EL (cell line): Measurements from ENCODE around the gene CDIP1.

Experiments
- DNase-seq: peaks from one replicate; pipeline ENCODE4 v3.0.0-alpha.2; 2016

CDIP1 gene

DNA sequence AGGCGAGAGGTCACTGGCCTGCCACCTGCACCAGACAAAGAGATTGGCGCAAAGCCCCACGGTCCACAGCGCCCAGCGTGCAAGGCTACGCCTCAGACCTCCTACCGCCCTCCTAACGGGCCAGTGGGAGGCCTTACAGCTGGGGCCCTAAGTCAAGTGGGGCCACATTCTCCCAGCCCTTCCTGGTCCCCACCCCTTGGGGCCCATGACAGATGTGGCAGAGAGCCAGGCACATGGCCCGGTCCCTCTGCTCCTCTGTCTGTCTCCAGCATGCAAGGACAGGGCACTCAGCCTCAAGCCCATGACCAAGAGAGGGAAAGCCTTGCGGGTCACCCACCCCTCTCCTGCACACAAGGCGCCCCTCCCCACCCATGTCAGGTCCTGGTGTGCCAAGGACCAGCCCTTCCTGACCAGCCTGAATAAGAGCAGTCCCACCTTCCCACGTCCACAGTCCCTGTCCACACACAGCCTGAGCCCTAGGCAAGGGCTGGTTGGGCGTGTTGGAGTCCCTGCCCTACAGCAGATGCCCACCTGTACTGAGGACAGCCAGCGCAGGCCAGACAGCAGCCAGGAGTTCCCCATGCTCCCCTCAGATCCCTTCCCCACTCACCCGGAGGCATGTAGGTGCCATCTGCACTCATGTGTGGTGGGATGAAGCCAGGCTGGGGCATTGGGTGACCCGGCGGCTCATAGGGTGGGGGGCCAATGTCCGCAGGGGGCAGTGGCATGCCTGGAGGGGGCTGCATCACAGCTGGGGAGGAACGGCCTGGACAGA is 25.3 kb downstream of the CDIP1 start:
- DNase-seq, result no peak

DNA sequence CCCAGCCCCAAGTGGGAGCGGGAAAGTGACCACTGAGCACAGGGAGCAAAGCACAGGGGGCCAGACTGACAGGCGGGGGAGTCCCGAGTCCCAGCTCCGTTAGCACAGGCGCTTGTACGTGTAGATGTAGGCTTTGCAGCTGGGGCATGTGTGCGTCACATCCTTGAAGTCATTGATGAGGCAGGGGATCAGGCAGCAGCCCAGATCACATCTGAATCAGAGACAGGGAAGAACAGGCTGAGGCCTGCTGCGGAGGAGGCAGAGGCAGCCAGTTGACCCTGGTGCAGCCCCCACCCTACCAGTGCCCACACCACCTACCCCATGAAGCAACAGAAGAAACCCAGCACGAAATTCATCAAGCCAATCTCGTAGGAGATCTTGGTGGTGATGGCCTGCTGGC is 26.1 kb downstream of the CDIP1 start:
- DNase-seq, result no peak

DNA sequence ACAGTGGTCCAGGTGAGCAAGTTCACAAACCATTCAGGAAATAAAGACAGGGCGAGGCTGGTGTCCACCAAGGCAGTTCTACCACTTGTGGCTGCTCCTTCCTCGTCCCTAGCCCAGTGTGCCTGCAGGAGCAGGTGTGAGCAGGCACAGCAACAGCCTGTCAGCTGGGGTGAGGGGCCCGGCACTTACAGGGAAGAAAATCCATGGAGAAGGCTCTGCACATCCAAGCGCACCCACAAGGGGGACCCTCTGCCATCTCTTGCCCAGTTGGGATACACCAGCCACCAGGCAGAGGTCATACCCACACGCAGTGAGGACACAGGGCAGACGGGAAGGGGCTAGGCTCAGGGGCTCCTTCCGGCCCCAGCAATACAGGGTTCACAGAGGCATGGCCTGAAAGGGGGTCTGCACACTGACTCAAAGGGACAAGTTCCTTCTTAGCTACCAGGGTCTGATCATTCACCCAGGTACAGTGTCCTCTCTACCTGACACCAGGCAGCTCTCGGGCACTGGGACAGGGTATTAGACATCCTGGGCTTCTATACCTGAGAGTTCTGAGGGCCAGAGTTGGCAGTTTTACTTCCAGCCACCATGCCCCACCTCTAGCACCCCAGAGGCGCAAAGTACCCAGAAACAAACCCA is 27.0 kb downstream of the CDIP1 start:
- peak; percentile 37 for DNase-seq

DNA sequence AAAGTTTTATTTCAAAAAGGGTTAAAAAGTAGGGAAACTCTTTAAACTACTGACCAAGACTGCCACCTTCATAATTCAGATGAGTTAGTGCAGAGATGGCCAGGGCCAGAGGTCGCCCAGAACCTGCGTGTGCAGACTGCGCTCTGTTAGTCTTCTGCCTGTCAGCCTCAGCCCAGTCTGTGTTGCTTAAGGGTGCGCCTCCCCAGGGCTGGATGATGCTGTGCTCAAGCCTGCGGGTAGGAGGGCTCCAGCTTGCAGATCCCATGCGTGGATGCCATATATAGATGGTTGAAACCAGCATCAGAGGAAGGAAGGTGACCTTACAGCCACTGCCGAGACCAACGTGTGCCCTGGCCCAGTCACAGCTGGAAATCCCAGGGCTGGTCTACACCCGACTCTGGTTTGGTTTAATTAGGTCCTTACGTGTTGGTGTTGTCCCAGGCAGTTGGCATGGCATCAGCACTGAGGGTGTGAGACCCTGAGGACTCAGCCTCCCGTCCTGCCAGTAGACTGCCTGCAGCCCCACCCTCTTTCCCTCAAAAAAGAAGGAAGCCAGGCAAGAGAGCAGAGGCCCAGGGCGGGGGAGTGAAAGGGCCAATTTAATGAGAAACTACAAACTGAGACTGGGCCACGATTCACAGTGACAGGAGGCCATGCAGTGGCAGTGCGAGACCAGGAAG is 27.7 kb downstream of the CDIP1 start:
- DNase-seq, result no peak

DNA sequence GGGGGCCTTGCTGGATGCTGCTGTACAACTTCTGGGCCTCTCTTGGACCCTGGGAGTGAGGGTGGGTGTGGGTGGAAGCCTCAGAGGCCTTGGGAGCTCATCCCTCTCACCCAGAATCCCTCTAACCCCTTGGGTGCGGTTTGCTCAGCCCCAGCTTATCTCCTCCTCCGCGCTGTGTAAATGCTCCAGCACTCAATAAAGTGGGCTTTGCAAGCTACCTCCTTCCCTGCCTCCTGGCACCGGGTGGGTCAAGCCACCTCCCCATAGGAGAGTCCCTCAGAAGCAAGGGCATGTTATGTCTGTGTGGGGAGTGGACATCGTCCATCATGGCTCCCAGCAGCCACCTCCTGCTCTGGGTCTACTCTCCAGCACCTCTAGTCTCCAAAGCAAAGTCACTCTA is 28.4 kb downstream of the CDIP1 start:
- no peak for DNase-seq

DNA sequence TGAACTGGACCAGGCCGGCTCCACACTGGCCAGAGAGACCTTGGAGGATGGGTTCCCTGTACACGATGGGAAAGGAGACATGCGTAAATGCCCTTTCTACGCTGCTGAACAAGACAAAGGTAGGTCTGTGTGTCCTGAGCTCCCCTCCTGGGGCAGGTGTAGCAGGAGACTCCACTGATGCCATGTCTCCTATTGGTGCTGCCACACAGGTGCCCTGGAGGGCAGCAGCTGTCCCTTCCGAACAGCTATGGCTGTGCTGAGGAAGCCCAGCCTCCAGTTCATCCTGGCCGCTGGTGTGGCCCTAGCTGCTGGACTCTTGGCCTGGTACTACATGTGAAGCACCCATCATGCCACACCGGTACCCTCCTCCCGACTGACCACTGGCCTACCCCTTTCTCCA is 29.2 kb downstream of the CDIP1 start:
- no peak for DNase-seq

DNA sequence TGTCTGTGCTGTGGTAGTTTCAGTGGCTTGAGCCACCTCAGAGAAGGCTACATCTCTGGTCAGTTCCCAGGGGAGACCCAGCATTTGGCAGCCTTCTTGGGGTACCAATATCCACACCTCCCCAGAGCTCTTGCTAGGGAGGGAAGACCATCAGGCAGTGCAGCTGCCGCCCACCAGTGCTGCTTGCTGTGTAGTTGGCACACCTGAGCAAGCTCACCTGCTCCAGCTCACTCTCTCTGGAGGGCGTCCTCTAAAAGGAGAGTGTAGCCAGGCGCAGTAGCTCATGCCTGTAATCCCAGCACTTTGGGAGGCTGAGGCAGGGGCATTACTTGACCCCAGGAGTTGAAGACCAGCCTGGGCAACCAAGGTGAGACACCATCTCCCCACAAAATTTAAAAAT is 29.8 kb downstream of the CDIP1 start:
- no peak for DNase-seq

DNA sequence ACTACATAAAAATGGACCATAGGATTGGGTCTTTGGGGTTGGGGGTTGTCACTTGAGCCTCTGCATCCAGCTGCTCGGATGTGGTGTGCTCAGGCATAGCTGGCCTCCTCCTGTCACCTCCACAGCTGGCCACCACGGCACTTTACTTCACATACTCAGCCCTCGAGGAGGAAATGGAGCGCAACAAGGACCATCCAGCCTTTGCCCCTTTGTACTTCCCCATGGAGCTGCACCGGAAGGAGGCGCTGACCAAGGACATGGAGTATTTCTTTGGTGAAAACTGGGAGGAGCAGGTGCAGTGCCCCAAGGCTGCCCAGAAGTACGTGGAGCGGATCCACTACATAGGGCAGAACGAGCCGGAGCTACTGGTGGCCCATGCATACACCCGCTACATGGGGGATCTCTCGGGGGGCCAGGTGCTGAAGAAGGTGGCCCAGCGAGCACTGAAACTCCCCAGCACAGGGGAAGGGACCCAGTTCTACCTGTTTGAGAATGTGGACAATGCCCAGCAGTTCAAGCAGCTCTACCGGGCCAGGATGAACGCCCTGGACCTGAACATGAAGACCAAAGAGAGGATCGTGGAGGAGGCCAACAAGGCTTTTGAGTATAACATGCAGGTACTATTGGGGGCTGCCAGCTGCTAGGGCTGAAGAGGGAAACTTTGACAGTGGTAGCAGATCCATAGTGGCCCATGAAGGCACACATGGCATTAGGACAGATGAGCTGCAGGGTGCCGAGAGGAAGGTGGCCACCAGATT is 30.8 kb downstream of the CDIP1 start:
- DNase-seq, result no peak

DNA sequence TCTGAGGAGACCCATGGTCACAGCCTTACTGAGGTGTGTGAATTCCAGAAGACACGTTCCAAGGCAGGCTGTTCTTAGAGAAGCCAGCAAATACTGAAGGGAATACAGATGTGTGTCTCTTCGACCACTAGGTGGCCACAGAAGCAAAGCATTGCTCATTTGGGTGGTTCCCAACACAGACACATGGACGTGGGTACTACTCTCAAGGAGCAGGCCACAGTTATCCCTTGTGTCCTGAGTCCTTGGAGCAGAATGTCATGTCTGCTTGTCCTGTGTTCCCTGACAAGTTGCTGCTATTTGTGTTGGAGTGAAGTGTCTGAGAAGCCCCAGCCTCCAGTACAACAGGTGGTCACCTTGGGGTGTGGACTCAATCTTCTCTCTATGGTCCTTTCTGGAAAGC is 32.1 kb downstream of the CDIP1 start:
- peak; percentile 71 for DNase-seq

DNA sequence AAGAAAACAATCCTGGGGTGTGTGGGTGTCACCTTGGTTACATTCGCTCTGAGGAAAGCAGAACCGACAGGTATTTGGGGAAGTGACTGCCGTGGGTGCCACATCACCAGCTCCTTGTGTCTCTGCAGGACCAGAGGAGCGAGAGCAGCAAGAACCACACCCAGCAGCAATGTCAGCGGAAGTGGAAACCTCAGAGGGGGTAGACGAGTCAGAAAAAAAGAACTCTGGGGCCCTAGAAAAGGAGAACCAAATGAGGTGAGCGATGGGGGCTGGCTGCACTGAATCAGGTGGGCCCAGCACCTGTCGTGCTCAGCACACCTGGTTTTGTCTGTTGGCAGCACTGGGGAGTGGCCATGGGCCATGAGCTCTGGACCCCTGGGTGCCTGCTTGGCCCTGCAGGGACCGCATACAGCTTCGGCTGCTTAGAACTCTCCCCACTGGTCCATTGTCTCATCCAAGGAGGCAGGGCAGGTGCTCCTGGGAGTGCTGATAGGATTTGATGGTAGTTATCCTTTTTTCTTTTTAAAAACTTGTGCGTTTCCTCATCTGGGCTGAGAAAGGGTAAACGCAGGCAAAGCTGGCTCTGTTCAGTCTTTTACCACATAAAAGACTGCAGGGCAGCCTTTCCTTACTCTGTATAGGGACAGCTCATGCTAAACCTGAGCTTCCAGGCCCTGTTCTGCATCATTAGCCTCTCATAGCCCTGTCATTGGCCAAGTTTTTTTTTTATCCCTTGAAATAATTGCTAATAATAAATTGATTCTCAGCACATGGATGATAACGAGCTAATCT is 33.0 kb downstream of the CDIP1 start:
- no peak for DNase-seq

DNA sequence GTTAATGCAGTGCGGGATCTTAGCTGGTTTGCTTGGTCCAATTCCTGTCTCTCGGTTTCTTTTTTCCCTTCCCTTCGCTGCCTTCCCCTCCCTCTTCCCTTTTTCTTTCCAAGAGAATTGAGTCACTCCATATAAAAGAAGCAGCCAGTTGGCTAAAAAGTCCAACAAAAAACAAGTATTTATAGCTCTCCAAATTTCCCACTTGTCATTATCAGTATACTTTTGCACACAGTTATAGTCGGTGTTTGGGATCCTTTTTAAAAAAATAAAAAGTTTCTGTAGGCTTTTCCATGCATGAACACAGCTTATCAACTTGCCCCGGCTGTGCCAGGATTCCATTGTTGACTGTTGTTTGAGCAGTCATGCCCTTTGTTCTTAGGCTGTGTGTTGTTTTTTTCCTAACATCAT is 37.5 kb downstream of the CDIP1 start:
- DNase-seq, result peak; percentile 54

DNA sequence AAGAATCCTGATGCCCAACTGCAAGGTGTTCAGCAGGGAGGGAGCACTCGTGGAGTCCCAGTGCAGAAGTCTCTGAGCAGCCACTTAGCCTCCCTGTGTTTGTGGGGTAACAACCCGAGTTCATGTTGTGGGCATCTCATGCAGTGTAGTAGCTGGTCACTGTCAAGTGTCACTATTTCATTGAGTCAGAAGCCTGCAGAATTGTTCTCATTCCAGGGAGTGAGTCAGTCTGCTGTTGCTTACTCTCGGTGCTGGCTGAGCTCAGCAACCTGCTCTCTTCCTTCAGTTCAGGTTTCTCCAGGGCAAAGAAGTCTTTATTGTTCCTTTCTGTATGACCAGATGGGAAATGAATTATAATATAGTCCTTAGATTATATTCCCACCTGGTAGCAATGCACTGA is 38.3 kb downstream of the CDIP1 start:
- DNase-seq, result peak; percentile 90

DNA sequence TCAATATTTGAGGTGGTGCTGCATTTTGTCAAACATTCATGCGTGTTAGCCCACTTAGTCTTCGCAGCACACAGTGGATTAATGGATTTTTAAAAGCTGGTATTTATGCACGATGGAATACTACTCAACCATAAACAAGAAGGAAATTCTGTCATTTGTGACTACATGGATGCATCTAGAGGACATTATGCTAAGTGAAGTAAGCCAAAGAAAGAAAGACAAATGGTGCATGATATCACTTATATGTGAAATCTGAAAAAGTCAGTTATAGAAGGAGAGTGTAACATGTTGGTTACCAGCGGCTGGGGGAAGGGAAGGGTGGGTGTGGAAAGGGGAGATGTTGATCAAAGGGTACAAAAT is 39.4 kb downstream of the CDIP1 start:
- no peak for DNase-seq

DNA sequence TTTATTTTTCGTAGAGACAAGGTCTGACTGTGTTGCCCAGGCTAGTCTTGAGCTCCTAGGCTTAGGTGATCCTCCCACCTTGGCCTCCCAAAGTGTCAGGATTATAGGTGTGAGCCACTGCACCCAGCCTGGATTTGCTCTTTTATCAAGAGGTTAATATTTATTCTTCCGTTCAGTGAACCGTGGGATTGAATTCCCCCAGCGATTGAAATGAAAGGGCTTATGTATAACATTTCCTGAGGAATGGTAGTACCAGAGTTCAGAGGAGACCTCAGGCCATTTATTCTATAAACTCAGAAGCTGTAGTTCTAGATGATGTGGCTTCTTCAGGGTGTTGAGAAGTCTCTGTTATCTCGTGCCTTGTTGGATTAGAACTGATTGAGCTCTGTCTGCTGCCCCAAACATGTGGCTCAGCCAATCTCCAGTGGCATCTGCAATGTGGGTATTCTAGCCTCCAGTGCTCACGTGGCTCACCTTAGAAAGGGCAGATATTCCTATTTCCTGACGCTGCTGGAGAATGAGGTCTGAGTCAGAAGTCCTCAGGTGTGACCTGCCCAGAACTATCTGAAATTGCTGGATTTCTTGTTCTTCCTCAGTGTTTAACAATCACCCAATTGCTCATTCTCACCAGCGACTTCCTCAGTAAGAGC is 39.9 kb downstream of the CDIP1 start:
- DNase-seq, result no peak

DNA sequence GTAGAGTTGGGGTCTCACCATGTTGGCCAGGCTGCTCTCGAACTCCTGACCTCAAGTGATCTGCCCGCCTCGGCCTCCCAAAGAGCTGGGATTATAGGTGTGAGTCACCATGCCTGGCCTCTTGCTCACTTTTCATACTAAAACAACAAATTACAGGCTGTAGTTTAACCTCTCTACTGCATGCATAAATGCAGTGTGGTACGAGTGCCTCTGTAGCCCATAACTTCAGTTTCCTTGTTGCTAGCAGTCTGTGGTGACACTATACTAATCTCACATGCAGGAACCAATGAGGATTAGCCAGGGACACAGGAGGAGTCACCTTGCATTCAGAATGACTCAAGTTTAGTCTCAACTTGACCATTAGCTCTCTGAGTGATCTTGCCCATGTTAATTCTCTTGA is 42.3 kb downstream of the CDIP1 start:
- DNase-seq, result peak; percentile 79

DNA sequence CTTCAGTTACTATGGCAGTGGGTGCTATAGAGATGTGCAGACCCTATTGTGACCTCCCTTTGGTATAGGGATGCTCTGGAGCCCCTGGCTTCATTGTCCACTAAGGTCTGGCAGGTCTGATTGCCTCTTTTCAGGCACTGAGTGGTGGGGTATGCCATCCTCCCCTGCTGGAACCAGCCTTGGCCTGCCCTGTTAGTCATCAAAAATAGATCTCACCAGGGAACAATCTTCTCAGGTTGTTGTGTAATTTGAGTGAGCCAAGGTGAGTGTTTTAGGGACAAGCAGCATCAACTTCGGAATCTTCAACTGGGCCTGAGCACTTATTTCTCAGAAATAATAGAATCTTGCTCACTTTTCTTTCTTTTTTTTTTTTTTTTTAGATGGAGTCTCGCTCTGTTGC is 42.8 kb downstream of the CDIP1 start:
- no peak for DNase-seq

DNA sequence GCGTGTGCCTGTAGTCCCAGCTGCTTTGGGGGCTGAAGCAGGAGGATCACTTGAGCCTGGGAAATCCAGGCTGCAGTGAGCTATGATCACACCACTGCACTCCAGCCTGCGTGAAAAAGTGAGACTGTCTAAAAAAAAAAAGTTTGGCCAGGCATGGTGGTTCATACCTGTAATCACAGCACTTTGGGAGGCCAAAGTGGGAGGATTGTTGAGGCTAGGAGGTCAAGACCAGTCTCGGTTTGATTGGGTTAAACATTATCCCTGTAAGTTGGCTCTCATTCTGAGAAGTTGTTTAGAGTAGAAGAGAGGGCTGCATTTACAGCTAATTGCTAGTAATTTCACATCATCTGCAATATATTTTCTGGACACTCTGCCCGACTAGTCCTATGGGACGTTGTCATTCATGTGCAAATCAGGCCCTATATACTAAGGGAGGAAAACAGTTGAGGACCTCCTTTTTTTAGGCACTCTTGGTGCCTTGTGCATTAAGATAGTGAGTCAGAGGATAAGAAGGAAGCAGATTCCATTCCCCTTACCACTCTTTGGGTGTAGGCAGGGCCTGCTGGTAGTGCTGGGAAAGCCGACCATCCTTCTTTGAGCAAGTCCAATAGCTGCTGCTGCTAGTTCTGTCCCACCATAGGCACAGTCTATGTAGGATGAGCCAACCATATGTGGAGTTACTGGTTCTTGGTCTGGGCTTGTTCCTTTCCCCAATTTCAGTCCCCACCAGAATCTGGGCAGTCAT is 43.7 kb downstream of the CDIP1 start:
- DNase-seq, result peak; percentile 92

DNA sequence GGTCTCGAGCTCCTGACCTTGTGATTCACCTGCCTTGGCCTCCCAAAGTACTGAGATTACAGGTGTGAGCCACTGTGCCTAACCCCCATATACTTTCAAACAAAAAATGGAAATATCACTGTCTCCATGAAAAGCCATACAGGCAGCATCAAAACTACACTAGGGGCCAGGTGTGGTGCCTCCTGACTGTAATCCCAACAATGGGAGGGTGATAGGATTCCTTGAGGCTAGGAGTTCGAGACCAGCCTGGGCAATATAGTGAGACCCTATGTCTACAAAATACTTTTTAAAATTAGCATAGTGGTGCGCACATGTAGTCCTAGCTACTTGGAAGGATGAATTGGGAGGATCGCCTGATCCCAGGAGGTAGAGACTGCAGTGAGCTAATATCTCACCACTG is 46.7 kb downstream of the CDIP1 start:
- DNase-seq, result no peak

DNA sequence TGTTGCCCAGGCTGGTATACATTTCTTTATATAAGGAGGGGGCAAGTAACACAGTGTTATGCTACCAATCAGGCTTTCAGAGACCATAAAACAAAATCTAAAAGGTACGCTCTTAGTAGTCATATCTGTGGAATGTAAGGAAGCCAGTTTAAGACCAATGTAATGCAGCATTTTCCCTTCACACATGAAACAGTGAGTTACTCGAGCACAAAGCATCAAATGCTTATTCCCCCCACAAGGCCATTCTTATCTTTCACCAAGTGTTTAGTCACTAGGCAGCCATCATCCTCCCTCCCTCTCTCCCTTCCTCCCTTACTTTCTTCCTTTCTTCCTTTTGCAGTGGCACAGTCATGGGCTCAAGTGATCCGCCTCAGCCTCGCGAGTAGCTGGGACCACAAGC is 49.5 kb downstream of the CDIP1 start:
- peak; percentile 84 for DNase-seq

DNA sequence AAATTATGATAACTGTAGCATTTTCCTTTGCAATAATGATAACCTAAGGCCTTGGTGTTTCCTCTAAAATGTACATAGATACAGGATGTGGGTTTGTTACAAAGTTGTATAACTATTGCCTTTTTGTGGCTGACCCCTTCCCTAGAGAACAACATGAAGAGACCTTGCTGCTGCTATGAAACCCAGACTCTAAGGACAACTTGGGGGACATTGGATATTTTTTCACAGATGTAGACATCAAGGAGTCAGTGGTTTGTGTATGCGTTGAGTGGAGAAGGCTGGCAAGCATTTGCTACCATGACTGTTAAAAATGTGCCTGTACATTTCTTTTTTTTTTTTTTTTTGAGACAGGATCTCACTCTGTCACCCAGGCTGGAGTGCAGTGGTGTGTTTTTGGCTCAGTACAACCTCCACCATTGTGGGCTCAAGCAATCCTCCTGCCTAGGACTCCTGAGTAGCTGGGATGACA is 50.0 kb downstream of the CDIP1 start:
- peak; percentile 24 for DNase-seq

DNA sequence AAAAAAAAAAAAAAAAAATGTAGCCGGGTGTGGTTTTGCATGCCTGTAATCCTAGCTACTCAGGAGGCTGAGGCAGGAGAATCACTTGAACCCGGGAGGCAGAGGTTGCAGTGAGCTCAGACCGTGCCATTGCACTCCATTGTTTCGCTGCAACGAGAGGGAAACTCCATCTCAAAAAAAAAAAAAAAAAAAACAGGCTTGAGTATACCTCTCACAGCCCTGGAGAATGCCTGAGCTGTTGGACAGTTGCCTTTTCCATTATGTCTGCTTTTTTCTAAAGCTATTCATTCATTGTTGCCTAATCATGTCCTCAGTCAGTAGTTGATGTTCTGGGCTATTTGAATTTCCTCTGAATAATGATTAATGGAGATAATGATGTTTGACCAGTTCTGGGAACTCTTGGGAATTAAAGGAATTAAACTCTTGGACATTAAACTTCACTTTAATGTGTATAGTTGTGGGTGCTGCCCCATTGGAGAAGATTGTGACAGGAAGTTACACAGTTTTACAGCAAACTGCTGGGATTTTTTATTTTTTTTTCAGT is 50.5 kb downstream of the CDIP1 start:
- DNase-seq, result peak; percentile 28
